ENCODE data around the gene ZGPAT.
A peak's percentile ranks its signal among the peaks of the same experiment; 100 is the strongest.

ZGPAT gene

GRCh38 chr20:63703471-63703975, 4.3 kb upstream of the ZGPAT start:
- no peak overlapping the region for H3K4me3 ChIP-seq
- H3K9ac ChIP-seq (ENCODE audit: insufficient read length) = no peak overlapping the region
- DNase-seq (ENCODE audit: low read depth, low spot score) = no peak
- H3K27ac ChIP-seq = no peak overlapping the region
- TF ChIP-seq FOXP2 (optimal IDR thresholded peaks at IDR 0.05; ENCODE audit: control extremely low read depth, extremely low read length, insufficient read depth) = no peak
- peak; percentile 11 for TF ChIP-seq POLR2AphosphoS5 (IDR thresholded peaks at IDR 0.05; ENCODE audit: borderline replicate concordance, low read depth, low read length)
- TF ChIP-seq EZH2 (IDR thresholded peaks at IDR 0.05) = no peak
- H3K36me3 ChIP-seq (ENCODE audit: insufficient read depth, low read length) = peaks cover 10% of the 10 kb centered on the region; the same call in 1 of the 2 replicates
- H3K9me3 ChIP-seq (ENCODE audit: low read depth, low read length) = no peaks in the 10 kb centered on the region

GRCh38 chr20:63703976-63704748, 3.7 kb upstream of the ZGPAT start:
- DNase-seq (ENCODE audit: low read depth, low spot score) = no peak
- Histone ChIP-seq H3K27ac (no peak overlapping the region), H3K9me3 (ENCODE audit: low read depth, low read length) (no peaks in the 10 kb centered on the region), H3K9ac (ENCODE audit: insufficient read length) (no peak overlapping the region), H3K36me3 (ENCODE audit: insufficient read depth, low read length) (peaks cover 10% of the 10 kb centered on the region; the same call in 1 of the 2 replicates), H3K4me3 (no peak overlapping the region)
- TF ChIP-seq FOXP2 (optimal IDR thresholded peaks at IDR 0.05; ENCODE audit: control extremely low read depth, extremely low read length, insufficient read depth) (no peak), EZH2 (IDR thresholded peaks at IDR 0.05) (no peak), POLR2AphosphoS5 (IDR thresholded peaks at IDR 0.05; ENCODE audit: borderline replicate concordance, low read depth, low read length) (no peak)

GRCh38 chr20:63704749-63705117, 3.1 kb upstream of the ZGPAT start:
- Histone ChIP-seq H3K9ac (ENCODE audit: insufficient read length) (no peak overlapping the region), H3K4me3 (no peak overlapping the region), H3K36me3 (ENCODE audit: insufficient read depth, low read length) (peaks cover 10% of the 10 kb centered on the region; the same call in 1 of the 2 replicates), H3K27ac (no peak overlapping the region), H3K9me3 (ENCODE audit: low read depth, low read length) (no peaks in the 10 kb centered on the region)
- TF ChIP-seq FOXP2 (optimal IDR thresholded peaks at IDR 0.05; ENCODE audit: control extremely low read depth, extremely low read length, insufficient read depth) (no peak), EZH2 (IDR thresholded peaks at IDR 0.05) (no peak), POLR2AphosphoS5 (IDR thresholded peaks at IDR 0.05; ENCODE audit: borderline replicate concordance, low read depth, low read length) (no peak)
- no peak for DNase-seq (ENCODE audit: low read depth, low spot score)

- peaks cover 12% of the 10 kb centered on the region for H3K36me3 ChIP-seq (ENCODE audit: insufficient read depth, low read length)
- no peaks in the 10 kb centered on the region for H3K9me3 ChIP-seq (ENCODE audit: low read depth, low read length)
- no peak for TF ChIP-seq FOXP2 (optimal IDR thresholded peaks at IDR 0.05; ENCODE audit: control extremely low read depth, extremely low read length, insufficient read depth)
- no peak for TF ChIP-seq POLR2AphosphoS5 (IDR thresholded peaks at IDR 0.05; ENCODE audit: borderline replicate concordance, low read depth, low read length)
- no peak for TF ChIP-seq EZH2 (IDR thresholded peaks at IDR 0.05)
- H3K4me3 ChIP-seq = no peak overlapping the region
- H3K27ac ChIP-seq = no peak overlapping the region
- no peak for DNase-seq (ENCODE audit: low read depth, low spot score)
- no peak overlapping the region for H3K9ac ChIP-seq (ENCODE audit: insufficient read length)
Measured at GRCh38 chr20:63705232-63706026, 2.4 kb upstream of the ZGPAT start.

GRCh38 chr20:63706027-63706695, 1.7 kb upstream of the ZGPAT start:
- peak overlapping the region; percentile 82 for H3K9ac ChIP-seq (ENCODE audit: insufficient read length)
- H3K36me3 ChIP-seq (ENCODE audit: insufficient read depth, low read length) = peaks cover 19% of the 10 kb centered on the region
- no peaks in the 10 kb centered on the region for H3K9me3 ChIP-seq (ENCODE audit: low read depth, low read length)
- TF ChIP-seq EZH2 (IDR thresholded peaks at IDR 0.05) (no peak), POLR2AphosphoS5 (IDR thresholded peaks at IDR 0.05; ENCODE audit: borderline replicate concordance, low read depth, low read length) (no peak), FOXP2 (optimal IDR thresholded peaks at IDR 0.05; ENCODE audit: control extremely low read depth, extremely low read length, insufficient read depth) (no peak)
- no peak overlapping the region for H3K27ac ChIP-seq
- peak overlapping the region; percentile 96; the same call in 1 of the 2 replicates for H3K4me3 ChIP-seq
- no peak for DNase-seq (ENCODE audit: low read depth, low spot score)

GRCh38 chr20:63706852-63707557, 834 bp upstream of the ZGPAT start:
- no peak for TF ChIP-seq EZH2 (IDR thresholded peaks at IDR 0.05)
- Histone ChIP-seq H3K9ac (ENCODE audit: insufficient read length) (peak overlapping the region; percentile 82), H3K36me3 (ENCODE audit: insufficient read depth, low read length) (peaks cover 27% of the 10 kb centered on the region), H3K4me3 (peak overlapping the region; percentile 96), H3K9me3 (ENCODE audit: low read depth, low read length) (peaks cover 3% of the 10 kb centered on the region; the same call in 1 of the 2 replicates), H3K27ac (no peak overlapping the region)
- no peak for DNase-seq (ENCODE audit: low read depth, low spot score)

- Histone ChIP-seq H3K27ac (no peak overlapping the region), H3K9me3 (ENCODE audit: low read depth, low read length) (peaks cover 8% of the 10 kb centered on the region; the same call in 1 of the 2 replicates), H3K4me3 (peak overlapping the region; percentile 96), H3K9ac (ENCODE audit: insufficient read length) (peak overlapping the region; percentile 82), H3K36me3 (ENCODE audit: insufficient read depth, low read length) (peaks cover 40% of the 10 kb centered on the region)
- no peak for DNase-seq (ENCODE audit: low read depth, low spot score)
- no peak for TF ChIP-seq EZH2 (IDR thresholded peaks at IDR 0.05)
- TF ChIP-seq FOXP2 (optimal IDR thresholded peaks at IDR 0.05; ENCODE audit: control extremely low read depth, extremely low read length, insufficient read depth) = no peak
- no peak for TF ChIP-seq POLR2AphosphoS5 (IDR thresholded peaks at IDR 0.05; ENCODE audit: borderline replicate concordance, low read depth, low read length)
Measured at GRCh38 chr20:63708301-63709148, 686 bp downstream of the ZGPAT start.

Measured in SK-N-MC (cell line).